C4-2B (cell line): ENCODE data around the gene PIM3.

ENCODE experiments used
- H3K27ac ChIP-seq: fragments of 450-650 bp; 2 replicates; pipeline ENCODE4 v1.5.1; 2017
- ZFX ChIP-seq: fragments of 450-650 bp; IDR thresholded peaks from 2 replicates; pipeline ENCODE4 v1.6.1; 2017
- TF ChIP-seq, protein P1 (sequence below): fragments of 450-650 bp; conservative IDR thresholded peaks from 2 replicates; pipeline ENCODE4 v1.5.1; 2017; ENCODE audit warnings: mild to moderate bottlenecking

Gene PIM3

DNA sequence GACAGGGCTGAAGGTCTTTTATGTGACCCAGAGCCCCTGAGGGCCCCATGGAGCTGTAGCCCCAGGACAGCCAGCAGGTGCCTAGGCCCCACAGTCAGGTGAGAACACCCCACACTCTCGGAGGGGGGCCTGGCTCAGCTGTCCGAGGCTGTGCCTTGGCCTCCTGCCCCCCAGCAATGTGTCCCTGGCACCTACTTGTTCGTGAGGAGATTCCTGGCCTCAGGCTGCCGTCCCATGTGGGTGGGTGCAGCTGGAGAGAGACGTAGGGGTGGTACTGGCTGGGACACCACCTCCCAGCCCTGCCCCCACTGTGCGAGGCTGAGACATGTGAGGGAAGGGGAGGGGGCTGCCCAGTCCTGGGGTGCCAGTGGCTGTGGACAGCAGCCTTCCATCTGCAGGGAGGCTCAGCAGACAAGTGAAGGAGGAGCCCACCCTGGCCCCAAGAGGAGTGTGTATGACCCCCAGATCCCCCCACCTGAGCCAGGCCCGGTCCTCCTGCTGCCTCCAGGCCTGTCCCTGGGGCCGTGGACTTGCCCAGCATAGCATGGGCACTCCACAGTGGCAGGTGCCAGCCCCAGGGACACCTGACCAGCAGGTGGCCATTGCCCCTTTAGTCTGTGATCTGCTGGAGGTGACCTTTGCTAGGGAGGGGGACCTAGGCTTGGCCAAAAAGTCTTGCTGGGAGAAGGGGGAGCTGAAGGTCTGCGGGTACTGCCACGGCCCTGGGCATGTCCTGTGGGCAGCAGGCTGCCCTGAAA lies 35.0 kb downstream of the PIM3 start:
- H3K27ac ChIP-seq, result no peak overlapping the region; the same call in 1 of the 2 replicates
- TF ChIP-seq, protein P1, sequence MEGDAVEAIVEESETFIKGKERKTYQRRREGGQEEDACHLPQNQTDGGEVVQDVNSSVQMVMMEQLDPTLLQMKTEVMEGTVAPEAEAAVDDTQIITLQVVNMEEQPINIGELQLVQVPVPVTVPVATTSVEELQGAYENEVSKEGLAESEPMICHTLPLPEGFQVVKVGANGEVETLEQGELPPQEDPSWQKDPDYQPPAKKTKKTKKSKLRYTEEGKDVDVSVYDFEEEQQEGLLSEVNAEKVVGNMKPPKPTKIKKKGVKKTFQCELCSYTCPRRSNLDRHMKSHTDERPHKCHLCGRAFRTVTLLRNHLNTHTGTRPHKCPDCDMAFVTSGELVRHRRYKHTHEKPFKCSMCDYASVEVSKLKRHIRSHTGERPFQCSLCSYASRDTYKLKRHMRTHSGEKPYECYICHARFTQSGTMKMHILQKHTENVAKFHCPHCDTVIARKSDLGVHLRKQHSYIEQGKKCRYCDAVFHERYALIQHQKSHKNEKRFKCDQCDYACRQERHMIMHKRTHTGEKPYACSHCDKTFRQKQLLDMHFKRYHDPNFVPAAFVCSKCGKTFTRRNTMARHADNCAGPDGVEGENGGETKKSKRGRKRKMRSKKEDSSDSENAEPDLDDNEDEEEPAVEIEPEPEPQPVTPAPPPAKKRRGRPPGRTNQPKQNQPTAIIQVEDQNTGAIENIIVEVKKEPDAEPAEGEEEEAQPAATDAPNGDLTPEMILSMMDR, result no peak
- no peak for TF ChIP-seq ZFX

DNA sequence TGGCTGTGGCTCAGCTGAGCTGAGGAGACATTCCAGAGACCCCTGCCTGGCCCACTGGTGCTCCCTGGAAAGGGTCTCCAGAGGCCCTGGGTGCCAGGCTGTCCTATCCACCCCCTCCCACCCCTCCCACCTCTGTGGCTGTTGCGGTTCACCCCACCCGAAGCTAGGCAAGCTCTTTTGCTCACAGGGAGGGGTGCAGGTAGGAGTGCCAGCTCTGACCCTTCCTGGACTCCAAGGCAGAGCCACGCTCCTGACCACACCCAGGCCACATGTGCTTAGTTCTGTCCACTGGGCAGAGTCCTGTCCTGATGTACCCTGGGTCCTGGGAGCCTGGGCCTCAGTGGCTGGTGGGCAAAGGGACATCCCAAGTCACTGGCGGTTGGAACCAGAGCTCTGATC lies 35.5 kb downstream of the PIM3 start:
- H3K27ac ChIP-seq, result peak overlapping the region; percentile 43; the same call in 1 of the 2 replicates
- TF ChIP-seq ZFX, result no peak
- TF ChIP-seq, protein P1, result no peak

DNA sequence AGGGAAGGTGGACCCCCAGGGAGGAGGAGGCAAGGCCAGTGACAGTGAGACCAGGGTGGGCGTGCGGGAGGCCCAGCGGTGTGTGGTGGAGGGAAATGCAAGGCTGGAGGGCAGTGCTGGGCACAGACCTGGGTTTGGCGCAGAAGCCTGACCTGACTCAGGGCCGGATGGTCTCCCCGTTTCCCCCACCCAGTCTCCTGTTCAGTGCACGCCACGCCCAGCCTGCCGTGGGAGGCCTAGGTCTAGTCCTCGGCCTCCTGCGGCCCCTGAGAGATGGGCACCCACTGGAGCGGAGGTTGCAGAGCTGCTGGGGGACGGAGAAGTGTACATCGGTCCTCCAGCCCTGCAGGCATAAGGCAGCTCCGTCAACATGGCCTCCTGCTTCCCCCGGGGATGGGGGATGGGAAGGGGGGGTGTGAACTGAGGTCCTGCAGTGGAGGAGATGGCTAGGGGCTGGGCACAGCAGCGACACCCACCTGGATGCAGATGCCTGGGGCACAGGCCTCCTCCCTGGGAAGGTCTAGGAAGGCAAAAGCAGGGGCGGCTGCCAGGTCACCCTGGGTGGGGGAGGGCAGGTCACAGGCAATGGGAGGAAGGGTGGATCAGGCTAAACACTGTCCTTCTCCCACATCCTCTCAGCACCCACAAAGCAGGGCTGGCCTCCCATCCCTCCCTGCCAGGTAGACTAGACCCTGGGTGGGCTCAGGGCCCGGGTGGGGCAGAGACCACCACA lies 36.1 kb downstream of the PIM3 start:
- no peak for TF ChIP-seq ZFX
- TF ChIP-seq, protein P1, result no peak
- peak overlapping the region; percentile 43 for H3K27ac ChIP-seq

DNA sequence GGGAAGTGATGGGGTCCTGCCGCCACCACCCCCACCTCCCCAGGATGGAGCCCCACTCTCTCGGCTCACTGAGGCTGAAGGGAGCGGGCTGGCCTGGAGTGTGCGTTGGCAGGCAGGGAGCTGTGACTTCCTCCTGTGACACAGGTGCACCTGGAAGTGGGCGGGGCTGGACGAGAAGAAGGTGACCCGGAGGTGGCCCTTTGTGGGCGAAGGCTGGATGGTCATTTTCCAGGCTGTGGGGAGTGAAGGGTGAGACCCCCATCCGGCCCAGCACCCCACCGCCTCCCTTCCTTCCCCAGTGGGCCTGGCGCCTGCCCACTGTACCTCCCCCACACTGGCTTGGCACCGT lies 36.7 kb downstream of the PIM3 start:
- TF ChIP-seq, protein P1, result no peak
- no peak for TF ChIP-seq ZFX
- H3K27ac ChIP-seq, result peak overlapping the region; percentile 43

DNA sequence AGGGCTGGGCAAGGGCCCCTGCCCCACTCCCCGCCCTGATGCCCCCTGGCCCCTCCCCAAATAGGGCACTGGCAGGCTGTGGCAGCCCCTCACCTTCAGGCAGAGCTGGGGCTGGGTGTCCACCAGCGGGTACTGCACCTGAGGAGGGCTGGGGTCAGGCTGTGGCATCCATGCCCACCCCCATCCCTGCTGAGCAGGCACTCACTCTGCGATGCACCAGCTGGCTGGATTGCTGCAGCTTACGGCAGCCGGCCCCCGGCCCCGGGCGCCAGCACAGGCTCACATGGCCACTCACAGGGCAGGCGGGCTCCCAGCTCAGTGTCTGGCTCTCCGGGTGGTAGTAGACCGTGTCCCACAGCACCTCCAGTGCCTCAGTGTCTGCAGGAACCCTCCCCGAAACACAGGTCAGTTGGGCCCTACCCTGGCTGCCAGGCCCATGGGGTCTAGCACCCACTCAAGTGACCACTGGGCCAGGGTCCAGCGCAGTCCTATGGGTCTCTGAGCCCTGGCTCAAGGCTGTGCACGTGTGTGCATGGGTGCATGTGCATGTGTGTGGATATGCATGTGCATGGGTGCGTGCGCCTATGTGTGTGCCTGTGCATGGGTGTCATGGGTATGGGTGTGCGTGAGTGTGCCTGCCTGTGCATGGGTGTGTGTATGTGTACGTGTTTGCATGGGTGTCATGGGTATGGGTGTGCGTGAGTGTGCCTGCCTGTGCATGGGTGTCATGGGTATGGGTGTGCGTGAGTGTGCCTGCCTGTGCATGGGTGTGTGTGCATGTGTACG lies 37.6 kb downstream of the PIM3 start:
- peak overlapping the region; percentile 43 for H3K27ac ChIP-seq
- TF ChIP-seq, protein P1, result no peak
- no peak for TF ChIP-seq ZFX

DNA sequence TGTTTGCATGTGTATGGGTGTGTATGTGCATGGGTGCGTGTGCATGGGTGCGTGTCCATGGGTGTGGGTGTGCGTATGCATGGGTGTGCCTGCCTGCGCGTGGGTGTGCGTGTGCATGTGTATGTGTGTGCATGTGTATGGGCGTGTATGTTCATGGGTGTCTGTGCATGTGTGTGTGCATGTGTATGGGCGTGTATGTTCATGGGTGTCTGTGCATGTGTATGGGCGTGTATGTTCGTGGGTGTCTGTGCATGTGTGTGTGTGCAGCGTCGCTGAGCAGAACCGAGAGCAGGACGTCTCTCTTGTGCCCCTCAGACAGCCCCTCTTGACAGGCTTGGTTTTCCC lies 38.1 kb downstream of the PIM3 start:
- H3K27ac ChIP-seq, result no peak overlapping the region
- TF ChIP-seq ZFX, result no peak
- TF ChIP-seq, protein P1, result no peak
